OCI-LY7 (cell line): ENCODE data around the gene BMPR1B. TPM values are rescaled to one million over a fixed set of nuclear protein-coding genes. Genes with fewer than 3 reads are reported as not detected.

ENCODE experiments used
- BruUV-seq: library from RNA; stranded (reverse); fragments of 400-500 nt; replicated peaks from 2 replicates; lab custom pipeline; 2021; lab: Mats Ljungman, UMichigan
- CTCF ChIA-PET: fragments of 300-600 bp; sonication (Branson Sonifier 250); formaldehyde crosslinking; loops from one replicate; lab custom pipeline; 2022; ENCODE audit warnings: antibody characterized with exemption; ENCODE audit not compliant: unreplicated experiment; lab: Charles Lee
- POLR2A ChIA-PET: fragments of 300-600 bp; sonication (Branson Sonifier 250); formaldehyde crosslinking; loops from one replicate; lab custom pipeline; 2022; ENCODE audit warnings: antibody characterized with exemption; lab: Charles Lee
- DNase-seq: peaks from one replicate; pipeline ENCODE4 v3.0.0-alpha.2; 2015; ENCODE audit warnings: low spot score
- H2AFZ ChIP-seq: fragments of 200-600 bp; sonication (generic), shearing (Covaris generic); 2 replicates; pipeline ENCODE4 v1.6.1; 2014; ENCODE audit warnings: mild to moderate bottlenecking, antibody characterized with exemption, low read length, moderate library complexity
- H3K27ac ChIP-seq: fragments of 200-600 bp; sonication (generic); 2 replicates; pipeline ENCODE4 v1.5.1; 2014; ENCODE audit warnings: mixed run types, low read depth, mild to moderate bottlenecking, moderate library complexity, low read length, inconsistent platforms; ENCODE audit not compliant: poor library complexity, severe bottlenecking
- H3K36me3 ChIP-seq: fragments of 200-600 bp; sonication (generic); 2 replicates; pipeline ENCODE4 v1.6.1; 2014; ENCODE audit warnings: mild to moderate bottlenecking, antibody characterized with exemption, low read length, moderate library complexity, mixed read lengths; ENCODE audit not compliant: insufficient read depth
- H3K4me1 ChIP-seq: fragments of 200-600 bp; sonication (generic); 2 replicates; pipeline ENCODE4 v1.5.1; 2014; ENCODE audit warnings: mild to moderate bottlenecking, low read length; ENCODE audit not compliant: insufficient read depth, poor library complexity, severe bottlenecking
- H3K4me2 ChIP-seq: fragments of 200-600 bp; sonication (generic); 2 replicates; pipeline ENCODE4 v1.6.1; 2014; ENCODE audit warnings: mild to moderate bottlenecking, low read length
- H3K4me3 ChIP-seq: fragments of 200-600 bp; sonication (generic); 2 replicates; pipeline ENCODE4 v1.5.1; 2014; ENCODE audit warnings: mild to moderate bottlenecking, low read depth, low read length; ENCODE audit not compliant: poor library complexity, severe bottlenecking
- H3K79me2 ChIP-seq: fragments of 200-600 bp; sonication (generic); 2 replicates; pipeline ENCODE4 v1.6.1; 2016; ENCODE audit warnings: low read depth, mild to moderate bottlenecking, low read length, moderate library complexity, mixed read lengths; ENCODE audit not compliant: insufficient read depth
- H3K9me2 ChIP-seq: fragments of 200-600 bp; sonication (generic); 2 replicates; pipeline ENCODE4 v1.6.1; 2016; ENCODE audit warnings: mild to moderate bottlenecking, low read length, mixed read lengths; ENCODE audit not compliant: insufficient read depth
- H3K9me3 ChIP-seq: fragments of 200-600 bp; sonication (generic); 2 replicates; pipeline ENCODE4 v1.6.1; 2014; ENCODE audit warnings: mild to moderate bottlenecking, mixed run types, low read length, mixed read lengths
- H4K20me1 ChIP-seq: fragments of 200-600 bp; sonication (generic); 2 replicates; pipeline ENCODE4 v1.6.1; 2014; ENCODE audit warnings: mild to moderate bottlenecking, antibody characterized with exemption, low read length, moderate library complexity, mixed read lengths; ENCODE audit not compliant: insufficient read depth
- EZH2phosphoT487 ChIP-seq: fragments of 200-600 bp; sonication (generic); IDR thresholded peaks from 2 replicates; pipeline ENCODE4 v1.6.1; 2018; ENCODE audit warnings: low read depth, borderline replicate concordance, mild to moderate bottlenecking, mixed run types, antibody characterized with exemption, low read length, moderate library complexity, mixed read lengths
- intact Hi-C: fragments of 100-400 bp; cut with micrococcal nuclease; formaldehyde crosslinking; loops from one replicate; pipeline ENCODE4 v1.10.0; 2022; ENCODE audit not compliant: unreplicated experiment
- total RNA-seq, 2 experiments: library from RNA; depleted of rRNA in 1 of 2; stranded (reverse); fragments of >200 nt in 1 of 2; shearing (Covaris generic) in 1 of 2; gene quantifications; 2 replicates each; pipeline ENCODE4 v1.2.3, GENCODE V29; 2014 to 2022
- TF ChIP-seq, protein P1 (sequence below): fragments of 200-600 bp; sonication (generic); conservative IDR thresholded peaks from 2 replicates; pipeline ENCODE4 v1.5.1; 2014; ENCODE audit warnings: mild to moderate bottlenecking, antibody characterized with exemption, low read length, moderate library complexity, mixed read lengths

The BMPR1B gene
- total RNA-seq, 2 experiments from 2014 or later, result not detected

DNA sequence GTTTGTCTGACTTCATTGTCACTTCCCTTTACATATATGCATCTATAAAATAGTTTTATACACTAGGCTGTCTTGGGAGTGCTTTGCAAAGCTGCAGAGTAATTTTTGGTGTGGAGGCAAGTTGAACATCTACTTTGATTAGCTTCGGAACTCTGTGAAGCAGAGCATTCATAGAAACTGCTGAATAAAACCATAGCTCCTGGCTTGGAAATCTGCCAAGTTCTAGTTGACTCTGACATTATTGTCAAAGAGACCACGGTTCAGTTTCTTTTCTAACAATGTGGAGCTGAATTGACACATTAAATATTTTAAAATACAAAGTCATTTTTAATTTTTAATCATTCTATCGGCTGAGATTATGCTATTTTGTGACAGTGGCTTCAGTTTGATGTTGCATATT lies 335.0 kb downstream of the BMPR1B start:
- H3K36me3 ChIP-seq, result no peaks in the 10 kb centered on the region
- no peaks in the 10 kb centered on the region for H4K20me1 ChIP-seq
- no peaks in the 10 kb centered on the region for H3K9me3 ChIP-seq
- no peak overlapping the region for H3K4me3 ChIP-seq
- no peaks in the 10 kb centered on the region for H3K4me1 ChIP-seq
- H3K9me2 ChIP-seq, result no peaks in the 10 kb centered on the region
- ChIA-PET CTCF (no interaction called here), POLR2A (interaction anchor here (0.6 kb wide), 2 partner anchors 187 to 1215 kb away, joined by 3 read pairs; no protein-coding TSS in a partner anchor)
- TF ChIP-seq, protein P1, sequence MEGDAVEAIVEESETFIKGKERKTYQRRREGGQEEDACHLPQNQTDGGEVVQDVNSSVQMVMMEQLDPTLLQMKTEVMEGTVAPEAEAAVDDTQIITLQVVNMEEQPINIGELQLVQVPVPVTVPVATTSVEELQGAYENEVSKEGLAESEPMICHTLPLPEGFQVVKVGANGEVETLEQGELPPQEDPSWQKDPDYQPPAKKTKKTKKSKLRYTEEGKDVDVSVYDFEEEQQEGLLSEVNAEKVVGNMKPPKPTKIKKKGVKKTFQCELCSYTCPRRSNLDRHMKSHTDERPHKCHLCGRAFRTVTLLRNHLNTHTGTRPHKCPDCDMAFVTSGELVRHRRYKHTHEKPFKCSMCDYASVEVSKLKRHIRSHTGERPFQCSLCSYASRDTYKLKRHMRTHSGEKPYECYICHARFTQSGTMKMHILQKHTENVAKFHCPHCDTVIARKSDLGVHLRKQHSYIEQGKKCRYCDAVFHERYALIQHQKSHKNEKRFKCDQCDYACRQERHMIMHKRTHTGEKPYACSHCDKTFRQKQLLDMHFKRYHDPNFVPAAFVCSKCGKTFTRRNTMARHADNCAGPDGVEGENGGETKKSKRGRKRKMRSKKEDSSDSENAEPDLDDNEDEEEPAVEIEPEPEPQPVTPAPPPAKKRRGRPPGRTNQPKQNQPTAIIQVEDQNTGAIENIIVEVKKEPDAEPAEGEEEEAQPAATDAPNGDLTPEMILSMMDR, result no peak
- no peak for TF ChIP-seq EZH2phosphoT487
- no peak overlapping the region for H3K27ac ChIP-seq
- DNase-seq, result no peak
- no TSS peak for BruUV-seq
- intact Hi-C loops, result no loop called here
- H3K79me2 ChIP-seq, result no peaks in the 10 kb centered on the region
- H2AFZ ChIP-seq, result no peak overlapping the region
- no peak overlapping the region for H3K4me2 ChIP-seq

DNA sequence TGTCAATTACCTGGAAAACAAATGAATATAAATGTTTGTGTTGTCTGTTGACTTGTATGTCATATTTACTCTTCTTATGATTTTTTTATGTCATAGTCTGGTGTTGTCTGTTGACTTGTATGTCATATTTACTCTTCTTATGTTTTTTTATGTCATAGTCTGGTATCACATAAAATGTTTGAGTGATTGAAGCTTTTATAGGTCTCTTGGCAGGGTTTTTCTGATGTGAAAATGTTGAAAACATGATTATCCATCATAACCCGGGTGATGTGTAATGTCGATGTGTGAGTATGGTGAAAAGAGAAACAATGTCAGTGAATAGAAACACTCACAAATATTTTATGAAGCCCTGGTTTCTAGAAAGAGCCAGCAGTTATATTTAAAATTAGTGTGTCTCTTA lies 335.7 kb downstream of the BMPR1B start:
- intact Hi-C loops, result no loop called here

More for the DNA sequence above, 335.7 kb downstream of the BMPR1B start:
- ChIA-PET POLR2A (no interaction called here), CTCF (no interaction called here)
- Histone ChIP-seq H2AFZ (no peak overlapping the region), H3K79me2 (no peaks in the 10 kb centered on the region), H3K4me1 (no peaks in the 10 kb centered on the region), H4K20me1 (no peaks in the 10 kb centered on the region), H3K9me2 (no peaks in the 10 kb centered on the region), H3K36me3 (no peaks in the 10 kb centered on the region), H3K27ac (no peak overlapping the region), H3K4me2 (no peak overlapping the region), H3K9me3 (no peaks in the 10 kb centered on the region), H3K4me3 (no peak overlapping the region)
- no TSS peak for BruUV-seq
- DNase-seq, result no peak
- TF ChIP-seq, protein P1, result no peak
- TF ChIP-seq EZH2phosphoT487, result no peak
